Activated CD8-positive, alpha-beta memory T cell treated with anti-CD3 and anti-CD28 coated beads, Interleukin-2, amount 50 U/mL, for 1 hour (primary cell): ENCODE measurements around the gene SLC17A3.

Experiments used
- DNase-seq: peaks from one replicate; pipeline ENCODE4 v3.0.0-alpha.2; 2020; ENCODE audit errors: extremely low read depth

SLC17A3 gene

GRCh38 chr6:25874118-25874517 lies at the start of gene SLC17A3:
TSS of gene SLC17A3 (minus strand) at chr6:25874243. CDS start at chr6:25868387, 5,856 bp downstream.
- DNase-seq: no peak

DNA sequence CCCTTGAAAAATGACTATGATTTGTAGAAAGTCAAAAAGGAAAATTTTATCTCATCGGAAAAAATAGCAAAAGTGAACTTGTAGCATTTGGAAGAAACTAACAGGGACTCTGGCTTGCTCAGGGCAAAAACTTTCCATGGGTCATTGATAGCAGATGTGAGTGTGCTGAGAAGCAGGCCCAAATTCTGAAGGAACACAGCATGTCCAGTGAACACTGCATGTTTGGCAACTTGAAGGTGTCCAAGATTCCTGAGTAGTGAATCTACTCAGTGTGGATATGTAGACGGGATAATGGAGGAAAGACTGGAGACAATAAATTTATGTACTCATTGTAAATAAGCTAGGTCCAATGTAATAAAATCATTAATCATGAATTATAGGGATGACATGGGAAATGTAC lies 48.3 kb upstream of the SLC17A3 start:
- no peak for DNase-seq

GRCh38 chr6:25921525-25922203 lies 47.6 kb upstream of the SLC17A3 start:
- no peak for DNase-seq

DNA sequence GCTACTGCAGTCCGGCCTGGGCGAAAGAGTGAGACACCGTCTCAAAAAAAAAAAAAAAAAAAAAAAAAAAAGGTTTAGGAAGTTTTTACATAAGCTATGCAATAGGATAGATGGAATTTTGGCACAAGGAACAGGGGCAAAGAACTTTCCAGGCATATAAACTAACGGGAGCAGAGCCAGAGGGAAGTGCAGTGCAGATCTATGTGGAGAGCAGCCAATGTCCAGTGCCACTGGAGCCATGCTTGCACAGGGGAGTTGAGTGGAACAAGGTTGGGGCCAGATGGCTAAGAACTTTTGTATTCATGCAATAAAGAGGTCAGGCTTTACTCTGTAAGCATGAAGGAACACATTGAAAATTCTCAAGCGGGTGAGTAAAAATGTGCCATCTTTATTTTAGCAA lies 45.6 kb upstream of the SLC17A3 start:
- DNase-seq: no peak

DNA sequence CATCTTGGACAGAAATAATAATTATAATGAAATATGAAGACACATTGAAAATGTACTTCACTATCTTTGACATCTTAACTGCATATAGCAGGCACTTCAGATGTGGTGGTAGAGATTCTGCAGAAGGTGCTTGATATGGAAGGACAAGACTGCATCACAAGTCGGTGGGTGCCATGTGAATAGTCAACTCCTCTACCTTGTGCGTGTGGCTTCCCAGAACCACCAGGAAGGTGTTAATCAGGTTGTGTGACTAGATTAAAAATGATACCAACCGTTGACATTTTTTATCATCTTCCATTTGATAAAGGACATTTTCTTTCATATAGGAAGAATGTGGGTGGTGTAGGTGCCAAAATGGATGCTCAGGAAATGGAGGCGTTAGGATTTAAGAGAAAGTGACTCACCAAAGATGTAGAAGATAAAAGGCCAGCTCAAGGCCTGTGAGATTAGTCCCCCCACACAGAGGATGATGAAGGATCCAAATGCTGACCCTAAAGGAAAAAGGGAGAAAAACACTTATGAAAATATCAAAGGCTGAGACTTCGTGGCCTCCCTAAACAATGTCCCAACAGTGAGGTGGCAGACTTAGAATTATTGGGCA lies 44.1 kb upstream of the SLC17A3 start:
- DNase-seq: no peak

DNA sequence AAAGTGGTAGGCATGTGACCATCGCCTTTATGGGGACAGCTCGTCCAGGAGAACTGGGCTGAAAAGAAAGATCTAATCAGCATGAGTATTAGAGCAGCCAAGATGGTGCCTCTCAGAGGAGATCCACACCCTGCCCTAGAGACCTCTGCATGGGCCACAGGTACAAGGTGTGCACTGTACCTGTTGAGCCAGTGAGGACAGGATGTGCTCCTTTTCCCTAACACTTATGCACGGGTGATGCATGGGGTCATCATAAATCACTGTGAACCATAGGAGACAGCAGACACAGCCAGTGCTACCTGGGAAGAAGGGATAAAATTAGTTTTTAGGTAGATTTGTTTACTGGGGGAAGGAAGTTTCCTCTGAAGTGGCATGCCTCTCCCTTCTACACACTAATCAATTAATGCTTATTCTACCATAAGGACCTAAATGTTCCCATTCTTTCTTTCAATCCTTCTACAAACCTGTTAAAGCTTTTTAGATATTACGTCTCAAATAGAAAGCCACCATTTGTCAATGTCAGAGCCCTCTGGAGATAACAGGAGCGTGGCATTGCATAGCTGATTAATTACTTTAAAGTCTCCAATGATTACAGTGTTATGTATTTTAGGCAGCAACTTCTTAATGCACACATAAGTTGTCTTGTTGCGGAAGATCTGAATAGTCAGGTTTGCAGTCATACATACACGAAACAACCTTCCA lies 42.9 kb upstream of the SLC17A3 start:
- DNase-seq: no peak

- no peak for DNase-seq
Observed at GRCh38 chr6:25916330-25916729, 42.3 kb upstream of the SLC17A3 start.

- DNase-seq: no peak
Observed at GRCh38 chr6:25913741-25914140, 39.7 kb upstream of the SLC17A3 start.

DNA sequence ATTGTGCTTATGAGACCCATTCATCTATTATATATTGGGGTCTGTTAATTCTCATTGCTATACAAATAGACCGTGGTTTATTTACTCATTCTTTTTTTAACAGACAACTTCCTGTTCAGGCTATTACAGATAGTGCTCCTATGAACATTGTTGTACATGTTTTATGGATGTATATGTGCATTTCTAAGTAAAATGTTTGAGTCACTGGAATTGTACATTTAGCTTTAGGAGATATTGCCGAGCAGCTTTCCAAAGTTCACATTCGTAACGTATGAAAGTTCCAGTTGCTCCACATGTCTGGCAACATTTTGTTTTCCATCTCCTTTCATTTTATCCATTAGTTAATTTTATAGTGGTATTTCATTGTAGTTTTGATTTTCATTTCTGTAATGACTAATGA lies 37.3 kb upstream of the SLC17A3 start:
- no peak for DNase-seq

- DNase-seq: no peak
Observed at GRCh38 chr6:25907475-25908014, 33.5 kb upstream of the SLC17A3 start.

DNA sequence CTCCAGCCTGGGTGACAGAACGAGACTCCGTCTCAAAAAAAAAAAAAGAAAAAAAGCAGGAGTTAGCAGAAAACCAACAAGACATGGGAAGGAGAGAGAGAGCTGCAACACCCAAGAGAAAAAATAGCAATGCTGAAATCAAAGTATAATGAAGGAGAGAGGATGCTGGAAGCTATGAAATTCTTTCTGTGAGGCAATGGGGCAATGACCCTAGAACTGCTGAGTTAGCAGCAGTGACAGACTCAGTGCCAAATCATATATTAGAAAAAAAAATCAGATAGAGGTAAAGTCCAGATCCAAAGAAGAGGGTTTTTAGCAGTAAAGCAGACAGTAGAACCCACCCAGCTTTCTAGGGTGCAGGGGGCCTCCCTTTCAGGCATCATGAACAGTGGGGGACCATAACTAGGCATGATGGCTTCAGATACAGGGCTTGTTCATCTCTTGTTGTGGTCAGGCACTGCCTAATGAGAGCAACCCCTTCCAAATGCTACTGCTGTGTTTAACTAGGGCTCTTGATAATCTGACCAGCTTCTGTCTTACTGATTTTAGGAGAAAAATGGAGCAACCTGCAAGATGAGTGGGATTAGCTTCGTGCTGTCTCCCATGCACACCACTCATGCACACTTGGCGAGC lies 29.5 kb upstream of the SLC17A3 start:
- no peak for DNase-seq

DNA sequence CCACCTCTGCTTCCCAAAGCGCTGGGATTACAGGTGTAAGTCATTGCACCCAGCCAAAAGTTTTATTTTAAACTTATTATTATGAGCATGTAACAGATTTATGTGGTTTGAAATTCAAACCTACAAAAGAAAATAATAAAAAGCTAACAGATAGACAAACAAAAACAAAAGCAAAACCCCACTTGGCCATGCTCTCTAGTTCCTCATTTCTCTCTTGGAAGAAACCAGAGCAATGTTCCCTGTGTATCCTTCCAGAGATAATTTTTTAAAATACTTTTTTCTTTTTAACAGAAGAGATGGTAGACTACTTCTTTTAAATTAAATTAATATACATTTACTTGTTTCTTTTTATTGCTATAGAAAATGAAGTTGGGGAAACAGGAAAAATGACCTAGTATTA lies 28.0 kb upstream of the SLC17A3 start:
- no peak for DNase-seq

DNA sequence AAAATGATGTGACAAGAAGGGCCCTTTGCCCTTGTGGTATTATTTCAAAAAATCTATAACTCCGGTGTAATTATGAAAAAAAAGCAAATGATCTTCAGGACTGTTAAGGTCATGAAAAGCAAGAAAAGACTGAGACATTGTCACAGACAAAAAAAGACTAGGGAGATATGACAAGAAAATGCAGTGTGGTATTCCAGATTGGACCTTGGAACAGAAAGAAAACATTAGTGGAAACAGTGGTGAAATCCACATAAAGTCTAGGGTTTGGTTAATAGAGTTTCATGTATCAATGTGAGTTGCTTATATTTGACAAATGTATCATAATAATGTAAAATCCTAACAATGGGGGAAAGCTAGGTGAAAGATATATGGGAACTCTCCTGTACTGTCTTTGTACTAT lies 26.8 kb upstream of the SLC17A3 start:
- DNase-seq: no peak

GRCh38 chr6:25899580-25900408 lies 25.8 kb upstream of the SLC17A3 start:
- DNase-seq: no peak

GRCh38 chr6:25899123-25899522 lies 25.1 kb upstream of the SLC17A3 start:
- DNase-seq: no peak

GRCh38 chr6:25898289-25898977 lies 24.4 kb upstream of the SLC17A3 start:
- DNase-seq: no peak

DNA sequence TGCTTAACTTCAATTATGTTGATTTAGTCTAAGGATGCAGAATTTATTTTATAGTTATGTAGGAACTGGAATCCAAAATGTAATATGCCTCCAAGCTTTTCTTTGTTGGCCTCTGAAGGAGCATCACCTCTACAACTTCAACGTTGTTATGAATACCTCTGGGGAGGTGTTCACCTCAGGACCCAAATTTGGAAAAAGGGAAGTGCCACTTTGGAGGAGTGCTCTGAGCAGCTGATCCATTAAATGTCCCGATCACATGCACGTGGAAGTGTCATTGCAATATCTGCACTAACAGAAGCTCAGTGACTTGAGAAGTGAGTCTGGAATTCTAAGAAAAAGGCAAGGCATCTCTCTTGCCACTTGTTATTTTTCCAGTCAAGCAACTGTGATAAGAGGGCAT lies 22.2 kb upstream of the SLC17A3 start:
- DNase-seq: no peak

DNA sequence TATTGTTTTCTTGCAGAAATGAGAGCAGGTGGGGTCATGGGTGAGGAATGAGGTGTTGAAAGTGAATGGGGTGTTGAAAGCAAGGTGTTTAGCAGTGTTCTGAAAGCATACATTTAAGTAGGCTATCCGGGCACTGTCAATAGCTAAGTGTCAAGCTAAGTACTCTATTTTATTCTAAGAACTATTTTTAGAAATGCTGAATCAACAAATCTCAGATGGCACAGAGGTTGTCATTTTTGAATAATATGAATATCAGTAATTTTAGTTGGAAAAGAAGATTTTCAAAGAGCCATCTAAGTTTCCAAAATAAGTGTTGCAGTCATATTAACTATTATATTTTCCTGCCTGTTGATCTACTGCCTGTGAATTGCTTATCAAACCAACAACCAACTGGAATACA lies 21.7 kb upstream of the SLC17A3 start:
- DNase-seq: no peak

DNA sequence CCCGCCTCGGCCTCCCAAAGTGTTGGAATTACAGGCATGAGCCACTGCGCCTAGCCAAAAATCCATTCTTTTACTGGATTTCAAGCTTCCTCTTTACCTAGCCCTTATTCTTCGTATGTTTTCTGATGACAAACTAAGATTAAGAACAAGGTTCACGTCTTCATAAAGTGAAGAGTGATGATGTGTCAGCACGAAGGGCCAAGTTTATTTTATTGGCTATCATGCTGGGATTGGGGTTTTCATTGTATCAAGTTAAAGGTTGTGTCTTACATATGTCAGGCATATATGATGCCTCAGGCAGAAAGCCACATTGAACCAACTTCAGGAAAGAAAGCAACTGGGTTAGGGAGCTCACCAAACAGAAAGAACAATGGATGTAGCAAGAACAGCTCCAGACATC lies 19.7 kb upstream of the SLC17A3 start:
- no peak for DNase-seq

DNA sequence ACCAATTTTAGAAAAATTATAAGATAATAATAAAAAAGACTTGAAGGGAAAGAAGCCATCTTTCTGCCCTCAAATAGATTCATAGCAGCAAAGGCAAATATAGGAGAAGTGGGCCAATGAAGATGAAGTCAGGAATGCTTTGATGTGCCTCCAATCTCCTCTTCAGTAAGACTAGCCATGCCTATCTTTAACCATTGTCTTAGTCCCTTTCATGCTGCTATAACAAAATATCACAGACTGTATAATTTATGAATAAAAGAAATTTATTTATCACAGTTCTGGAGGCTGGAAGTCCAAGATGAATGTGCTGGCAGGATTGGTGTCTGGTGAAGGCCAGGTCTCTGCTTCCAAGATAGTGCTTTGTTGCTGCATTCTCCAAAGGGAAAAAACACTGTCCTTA lies 18.8 kb upstream of the SLC17A3 start:
- no peak for DNase-seq
